T-helper 2 cell treated with Interferon-gamma antibody and Interleukin-4, amounts not matched to agents 5 μg/mL and 100 μg/mL, for 36 hours (primary cell): ENCODE measurements around the gene GRM1.
A peak's percentile ranks its signal among the peaks of the same experiment; 100 is the strongest.

Experiments used
- DNase-seq: peaks from one replicate; pipeline ENCODE4 v3.0.0; 2021; ENCODE audit warnings: low spot score
- H3K27ac Mint-ChIP-seq: one replicate; pipeline ENCODE4 v1.8.0; 2021; ENCODE audit warnings: mild to moderate bottlenecking, mixed read lengths
- H3K27me3 Mint-ChIP-seq: one replicate; pipeline ENCODE4 v1.8.0; 2021; ENCODE audit warnings: low read depth, mixed read lengths
- H3K36me3 Mint-ChIP-seq: one replicate; pipeline ENCODE4 v1.8.0; 2021; ENCODE audit warnings: low read depth, mixed read lengths
- H3K4me1 Mint-ChIP-seq: one replicate; pipeline ENCODE4 v1.8.0; 2021; ENCODE audit warnings: low read depth, mixed read lengths
- H3K4me3 Mint-ChIP-seq: one replicate; pipeline ENCODE4 v1.8.0; 2022; ENCODE audit warnings: mild to moderate bottlenecking, moderate library complexity, mixed read lengths
- H3K9me3 Mint-ChIP-seq: one replicate; pipeline ENCODE4 v1.8.0; 2021; ENCODE audit warnings: mixed read lengths

Gene GRM1

GRCh38 chr6:146028851-146029572 lies at the start of gene GRM1:
Gene GRM1 (plus strand): TSS chr6:146029062. CDS start chr6:146029518, 456 bp downstream.
- H3K4me1 Mint-ChIP-seq, result no peaks in the 10 kb centered on the region
- no peaks in the 10 kb centered on the region for H3K9me3 Mint-ChIP-seq
- H3K36me3 Mint-ChIP-seq, result no peaks in the 10 kb centered on the region
- no peak within 1 kb of the TSS for H3K4me3 Mint-ChIP-seq
- H3K27ac Mint-ChIP-seq, result no peak within 1 kb of the TSS
- DNase-seq, result no peak
- H3K27me3 Mint-ChIP-seq, result peaks cover 35% of the 10 kb centered on the region

- no peak for DNase-seq
- Mint-ChIP-seq H3K4me1 (no peaks in the 10 kb centered on the region), H3K27me3 (no peaks in the 10 kb centered on the region), H3K27ac (no peak overlapping the region), H3K4me3 (no peak overlapping the region), H3K36me3 (no peaks in the 10 kb centered on the region), H3K9me3 (peaks cover 7% of the 10 kb centered on the region)
These were observed 19.5 kb upstream of the GRM1 start for GRCh38 chr6:146009338-146009737.

- Mint-ChIP-seq H3K36me3 (no peaks in the 10 kb centered on the region), H3K4me3 (no peak overlapping the region), H3K4me1 (no peaks in the 10 kb centered on the region), H3K9me3 (peaks cover 5% of the 10 kb centered on the region), H3K27me3 (no peaks in the 10 kb centered on the region), H3K27ac (no peak overlapping the region)
- DNase-seq, result no peak
These were observed 14.6 kb upstream of the GRM1 start for GRCh38 chr6:146014233-146014632.

GRCh38 chr6:146017672-146018071 lies 11.2 kb upstream of the GRM1 start:
- H3K36me3 Mint-ChIP-seq, result no peaks in the 10 kb centered on the region
- no peak overlapping the region for H3K27ac Mint-ChIP-seq
- H3K4me1 Mint-ChIP-seq, result no peaks in the 10 kb centered on the region
- no peaks in the 10 kb centered on the region for H3K27me3 Mint-ChIP-seq
- DNase-seq, result no peak
- H3K9me3 Mint-ChIP-seq, result no peaks in the 10 kb centered on the region
- no peak overlapping the region for H3K4me3 Mint-ChIP-seq

- Mint-ChIP-seq H3K4me3 (no peak overlapping the region), H3K9me3 (no peaks in the 10 kb centered on the region), H3K4me1 (no peaks in the 10 kb centered on the region), H3K36me3 (no peaks in the 10 kb centered on the region), H3K27me3 (peaks cover 35% of the 10 kb centered on the region), H3K27ac (no peak overlapping the region)
- DNase-seq, result no peak
These were observed 2.0 kb upstream of the GRM1 start for GRCh38 chr6:146026873-146027272.

- Mint-ChIP-seq H3K4me3 (no peak overlapping the region), H3K27me3 (peaks cover 35% of the 10 kb centered on the region), H3K9me3 (no peaks in the 10 kb centered on the region), H3K4me1 (no peaks in the 10 kb centered on the region), H3K27ac (no peak overlapping the region), H3K36me3 (no peaks in the 10 kb centered on the region)
- DNase-seq, result no peak
These were observed 1.1 kb upstream of the GRM1 start for GRCh38 chr6:146027586-146028251.

GRCh38 chr6:146028252-146028795 lies 538 bp upstream of the GRM1 start:
- peak; percentile 16 for DNase-seq
- H3K9me3 Mint-ChIP-seq, result no peaks in the 10 kb centered on the region
- H3K27ac Mint-ChIP-seq, result no peak overlapping the region
- peaks cover 35% of the 10 kb centered on the region for H3K27me3 Mint-ChIP-seq
- no peaks in the 10 kb centered on the region for H3K4me1 Mint-ChIP-seq
- H3K36me3 Mint-ChIP-seq, result no peaks in the 10 kb centered on the region
- H3K4me3 Mint-ChIP-seq, result no peak overlapping the region

GRCh38 chr6:146029573-146030184 lies 817 bp downstream of the GRM1 start:
- peaks cover 35% of the 10 kb centered on the region for H3K27me3 Mint-ChIP-seq
- H3K9me3 Mint-ChIP-seq, result no peaks in the 10 kb centered on the region
- no peaks in the 10 kb centered on the region for H3K36me3 Mint-ChIP-seq
- no peak overlapping the region for H3K27ac Mint-ChIP-seq
- H3K4me1 Mint-ChIP-seq, result no peaks in the 10 kb centered on the region
- no peak for DNase-seq
- no peak overlapping the region for H3K4me3 Mint-ChIP-seq

- no peak overlapping the region for H3K4me3 Mint-ChIP-seq
- H3K27ac Mint-ChIP-seq, result no peak overlapping the region
- DNase-seq, result no peak
- H3K27me3 Mint-ChIP-seq, result peaks cover 30% of the 10 kb centered on the region
- no peaks in the 10 kb centered on the region for H3K36me3 Mint-ChIP-seq
- H3K4me1 Mint-ChIP-seq, result no peaks in the 10 kb centered on the region
- no peaks in the 10 kb centered on the region for H3K9me3 Mint-ChIP-seq
These were observed 3.5 kb downstream of the GRM1 start for GRCh38 chr6:146032387-146032786.

- peaks cover 19% of the 10 kb centered on the region for H3K9me3 Mint-ChIP-seq
- no peak overlapping the region for H3K4me3 Mint-ChIP-seq
- no peaks in the 10 kb centered on the region for H3K27me3 Mint-ChIP-seq
- H3K36me3 Mint-ChIP-seq, result no peaks in the 10 kb centered on the region
- no peaks in the 10 kb centered on the region for H3K4me1 Mint-ChIP-seq
- no peak for DNase-seq
- H3K27ac Mint-ChIP-seq, result no peak overlapping the region
These were observed 11.5 kb downstream of the GRM1 start for GRCh38 chr6:146040360-146040759.

- H3K4me3 Mint-ChIP-seq, result no peak overlapping the region
- H3K36me3 Mint-ChIP-seq, result no peaks in the 10 kb centered on the region
- DNase-seq, result no peak
- no peak overlapping the region for H3K27ac Mint-ChIP-seq
- no peaks in the 10 kb centered on the region for H3K4me1 Mint-ChIP-seq
- peaks cover 19% of the 10 kb centered on the region for H3K9me3 Mint-ChIP-seq
- H3K27me3 Mint-ChIP-seq, result no peaks in the 10 kb centered on the region
These were observed 12.4 kb downstream of the GRM1 start for GRCh38 chr6:146041282-146041681.

GRCh38 chr6:146047371-146047770 lies 18.5 kb downstream of the GRM1 start:
- Mint-ChIP-seq H3K9me3 (no peaks in the 10 kb centered on the region), H3K4me1 (no peaks in the 10 kb centered on the region), H3K4me3 (no peak overlapping the region), H3K36me3 (no peaks in the 10 kb centered on the region), H3K27ac (no peak overlapping the region), H3K27me3 (no peaks in the 10 kb centered on the region)
- DNase-seq, result no peak

- Mint-ChIP-seq H3K36me3 (no peaks in the 10 kb centered on the region), H3K27ac (no peak overlapping the region), H3K4me1 (no peaks in the 10 kb centered on the region), H3K4me3 (no peak overlapping the region), H3K27me3 (no peaks in the 10 kb centered on the region), H3K9me3 (no peaks in the 10 kb centered on the region)
- DNase-seq, result no peak
These were observed 21.3 kb downstream of the GRM1 start for GRCh38 chr6:146050168-146050567.

GRCh38 chr6:146056506-146056905 lies 27.6 kb downstream of the GRM1 start:
- no peaks in the 10 kb centered on the region for H3K9me3 Mint-ChIP-seq
- H3K4me1 Mint-ChIP-seq, result no peaks in the 10 kb centered on the region
- no peaks in the 10 kb centered on the region for H3K27me3 Mint-ChIP-seq
- no peak overlapping the region for H3K4me3 Mint-ChIP-seq
- H3K27ac Mint-ChIP-seq, result no peak overlapping the region
- DNase-seq, result no peak
- no peaks in the 10 kb centered on the region for H3K36me3 Mint-ChIP-seq
